NCI-H774 (cell line): ENCODE data around the gene HLA-DMA.

Experiments used
- DNase-seq: peaks from one replicate; lab custom pipeline; 2025; lab: John Stamatoyannopoulos, UW

Gene HLA-DMA

DNA sequence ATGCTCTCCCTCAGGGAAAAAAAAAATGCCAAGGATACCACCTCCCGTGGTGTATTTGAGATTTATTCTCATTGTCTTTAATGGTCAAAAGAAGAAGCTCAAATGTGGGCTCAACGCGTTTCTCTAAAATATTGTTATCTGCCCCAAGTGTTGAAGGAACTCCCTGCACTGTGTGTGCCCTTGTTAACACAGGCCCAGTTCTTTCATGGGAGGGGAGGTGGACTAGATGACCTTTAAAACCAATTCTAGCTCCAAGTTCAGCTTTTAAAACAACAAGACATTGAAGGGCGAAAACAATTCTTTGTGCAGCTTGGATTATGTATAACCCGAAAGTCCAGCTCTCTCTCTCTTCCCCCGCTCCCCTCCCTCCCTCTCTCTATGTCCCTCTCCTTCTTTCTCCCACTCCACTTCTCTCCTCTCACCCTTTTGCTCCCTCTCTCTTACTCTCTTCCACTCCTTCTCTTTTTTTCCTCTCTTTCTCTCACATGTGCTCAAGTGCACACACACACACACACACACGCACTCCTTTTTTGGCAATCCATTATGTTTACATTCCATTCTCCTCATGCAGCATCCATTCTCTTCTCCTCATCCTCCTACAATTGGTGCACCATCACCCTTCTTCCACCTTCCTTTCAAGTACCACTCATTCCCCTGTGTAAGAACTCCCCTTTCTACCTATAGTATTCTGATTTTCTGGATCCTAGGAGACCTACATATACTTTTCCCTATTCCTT, 20.6 kb downstream of the HLA-DMA start:
- DNase-seq: no peak

DNA sequence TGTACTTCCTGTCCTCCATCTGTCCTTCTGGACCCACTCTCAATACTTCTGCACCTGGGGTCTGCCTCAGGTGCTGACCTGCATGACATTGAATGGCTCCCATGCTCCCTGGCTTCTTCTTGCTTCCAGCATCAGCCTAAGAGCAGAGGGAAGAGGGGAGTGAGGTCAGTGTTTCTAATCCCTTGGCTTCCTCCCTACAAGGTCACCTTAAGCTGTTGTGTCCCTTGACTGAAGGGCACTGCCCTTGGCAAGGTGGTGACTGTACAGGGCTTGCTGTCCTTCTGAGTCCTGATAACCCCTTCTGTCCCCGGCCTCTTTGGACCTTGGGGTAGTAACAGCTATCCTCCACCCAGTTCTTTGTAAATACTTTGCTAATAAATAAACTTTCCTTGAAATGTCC, 21.7 kb downstream of the HLA-DMA start:
- DNase-seq: no peak

DNA sequence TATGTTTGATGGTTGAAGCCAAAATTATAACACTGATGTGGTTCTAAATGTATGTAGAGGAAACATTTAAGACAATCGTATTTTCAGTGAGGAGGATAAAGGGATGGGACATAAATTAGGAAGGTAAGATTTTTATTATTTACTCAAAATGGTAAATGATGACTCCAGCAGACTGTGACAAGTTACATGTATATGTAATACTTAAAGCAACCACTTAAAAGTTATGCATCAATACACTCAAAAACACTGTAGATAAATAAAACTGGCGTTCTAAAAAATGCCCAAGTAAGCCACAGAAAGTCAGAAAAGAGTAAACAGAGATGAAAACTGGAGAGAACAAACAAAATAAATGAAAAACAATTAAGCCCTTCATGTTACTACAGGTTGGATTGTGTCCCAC, 30.8 kb downstream of the HLA-DMA start:
- no peak for DNase-seq

DNA sequence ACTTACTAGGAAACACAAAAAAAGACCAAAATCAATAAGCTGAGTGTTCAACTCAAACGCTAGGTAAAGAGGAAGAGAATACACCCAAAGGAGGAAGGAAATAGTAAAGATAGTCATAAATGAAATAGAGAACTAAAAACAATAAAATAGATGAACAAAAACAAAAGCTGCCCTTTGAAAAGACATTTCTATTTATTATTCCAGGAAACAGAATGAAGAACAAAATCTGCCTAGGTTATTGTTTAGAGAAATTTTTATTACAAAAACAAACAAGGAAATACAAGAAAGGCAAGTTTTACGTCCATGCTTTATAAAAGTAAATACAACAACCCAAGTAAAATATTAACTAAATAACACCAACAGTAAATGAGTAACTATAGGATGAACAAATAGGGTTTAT, 32.2 kb downstream of the HLA-DMA start:
- DNase-seq: no peak

DNA sequence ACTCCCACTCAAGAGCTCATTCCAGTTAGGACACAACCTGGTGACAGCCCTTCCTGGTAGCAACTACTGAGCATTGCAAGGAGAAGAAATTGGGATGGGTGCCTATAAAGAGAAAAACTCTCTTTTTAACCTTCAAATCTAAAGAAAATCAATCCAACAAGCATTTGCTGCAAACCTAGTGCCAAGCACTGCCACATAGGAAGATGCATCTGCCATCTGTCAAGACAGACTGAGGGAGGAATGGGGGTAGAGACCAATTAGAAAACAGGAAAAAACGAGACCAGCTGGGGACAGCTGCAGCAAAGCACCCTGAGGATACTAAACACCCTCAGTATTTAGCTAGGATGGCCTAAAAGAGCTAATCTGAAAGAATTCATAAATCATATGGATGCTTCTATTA, 39.9 kb downstream of the HLA-DMA start:
- no peak for DNase-seq

DNA sequence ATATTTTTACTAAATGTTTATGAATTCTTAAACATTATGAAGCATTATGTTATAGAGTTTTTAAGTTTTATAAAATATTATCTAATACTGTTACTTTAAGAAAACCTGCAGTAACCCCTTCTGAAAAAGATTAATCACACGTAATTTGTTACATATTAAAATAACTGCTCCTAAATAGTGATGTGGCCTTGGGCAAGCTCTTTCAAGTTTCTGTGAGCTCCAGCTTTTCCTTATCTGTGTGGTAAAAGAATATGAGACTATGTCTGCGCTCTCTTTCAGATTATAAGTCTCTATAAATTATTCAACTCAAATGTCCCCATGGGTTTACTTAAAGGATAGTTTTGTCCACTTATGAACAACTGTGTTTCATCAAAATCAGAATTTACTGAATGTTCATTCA, 44.0 kb downstream of the HLA-DMA start:
- no peak for DNase-seq

DNA sequence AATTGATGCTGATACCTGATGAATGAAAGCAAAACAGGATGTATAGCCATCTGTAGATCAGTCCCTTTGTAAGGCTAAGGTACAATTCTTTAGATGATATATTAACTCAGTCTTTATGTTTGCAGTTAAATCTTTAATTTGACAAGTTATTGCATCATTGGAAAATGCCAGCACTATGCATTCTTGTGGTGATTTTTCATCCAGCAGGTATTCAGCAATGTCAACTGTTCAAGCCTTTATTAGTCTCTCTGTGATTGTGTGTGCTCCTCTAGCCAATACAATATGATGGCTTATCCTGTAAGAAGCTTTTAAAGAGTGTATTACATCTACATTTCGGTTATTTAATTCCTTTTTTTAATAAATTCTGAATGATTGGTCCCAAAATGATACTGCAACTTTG, 46.4 kb downstream of the HLA-DMA start:
- no peak for DNase-seq

DNA sequence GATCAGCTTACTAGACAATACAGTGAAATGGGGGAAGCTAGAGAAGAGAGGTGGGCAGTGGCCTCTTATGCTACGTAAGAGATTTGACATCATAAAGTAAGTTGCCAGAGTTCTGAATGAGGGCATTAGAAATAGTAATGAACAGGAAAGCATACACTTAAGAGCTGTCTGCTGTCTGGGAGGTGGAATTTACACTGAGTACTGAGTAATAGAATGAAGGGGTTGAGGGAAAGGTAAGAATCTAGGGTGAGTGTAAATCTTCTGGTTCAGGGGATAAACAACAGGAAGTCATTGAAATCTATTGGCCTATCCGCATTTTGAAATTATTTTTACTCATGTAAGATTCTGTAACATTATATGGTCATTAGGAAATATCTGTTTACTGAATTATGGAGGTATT, 47.8 kb downstream of the HLA-DMA start:
- no peak for DNase-seq

DNA sequence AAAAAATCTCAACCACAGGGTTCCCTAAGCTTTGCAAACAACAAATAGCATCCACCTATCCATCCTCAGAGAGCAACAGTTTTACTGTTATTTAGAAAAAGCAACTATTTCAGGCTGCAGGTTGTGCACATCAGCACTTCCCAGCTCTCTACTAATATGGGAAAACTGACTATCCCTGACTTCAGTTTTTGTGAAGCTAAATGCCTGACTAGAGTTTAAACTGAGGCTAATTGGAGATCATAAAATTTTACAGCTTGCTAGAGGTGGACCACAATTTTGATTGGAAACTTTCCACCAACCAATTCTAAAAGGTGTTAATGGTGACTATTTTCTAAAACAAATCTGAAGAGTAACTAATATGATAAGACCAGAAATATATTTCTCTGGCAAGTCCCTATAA, 48.9 kb downstream of the HLA-DMA start:
- no peak for DNase-seq
